Keratinocyte (primary cell): ENCODE data around the gene ING5. TPM values are rescaled to one million over a fixed set of nuclear protein-coding genes. Genes with fewer than 3 reads are reported as not detected.

Source experiments
- DNase-seq: peaks from one replicate; pipeline ENCODE4 v3.0.0-alpha.2; 2011; ENCODE audit warnings: low read depth, missing footprints, low spot score
- FAIRE-seq: peaks from 2 replicates; lab custom pipeline; 2011; peaks lifted over from hg19 to GRCh38; lab: Jason Lieb, UNC
- H2AFZ ChIP-seq: 2 replicates; pipeline ENCODE4 v1.6.0; 2012; ENCODE audit warnings: low read length, control low read depth, inconsistent platforms; ENCODE audit not compliant: control insufficient read depth
- H3K27ac ChIP-seq: 2 replicates; pipeline ENCODE4 v1.5.1; 2011; ENCODE audit warnings: low read length; ENCODE audit not compliant: control insufficient read depth, insufficient read depth
- H3K27me3 ChIP-seq: 3 replicates; pipeline ENCODE4 v1.6.0; 2011; ENCODE audit warnings: low read length; ENCODE audit not compliant: control insufficient read depth, insufficient read depth; ENCODE audit errors: extremely low read depth
- H3K36me3 ChIP-seq, 2 experiments: 2 replicates in 1 of 2; 3 replicates in 1 of 2; pipeline ENCODE4 v1.5.1; 2011; ENCODE audit warnings: low read length in 2 of 2, mild to moderate bottlenecking in 1 of 2; ENCODE audit not compliant: control insufficient read depth in 2 of 2, insufficient read depth in 2 of 2; ENCODE audit errors: extremely low read depth in 1 of 2
- H3K4me1 ChIP-seq: 3 replicates; pipeline ENCODE4 v1.5.1; 2011; ENCODE audit warnings: low read length; ENCODE audit not compliant: control insufficient read depth, insufficient read depth; ENCODE audit errors: extremely low read depth
- H3K4me2 ChIP-seq: 3 replicates; pipeline ENCODE4 v1.6.0; 2011; ENCODE audit warnings: low read depth, low read length; ENCODE audit not compliant: control insufficient read depth, insufficient read depth; ENCODE audit errors: extremely low read depth
- H3K4me3 ChIP-seq, 3 experiments: fragments of 200-600 bp in 1 of 3; sonication (generic) in 1 of 3; 2 replicates in 2 of 3; 3 replicates in 1 of 3; pipeline ENCODE4 v1.5.1; 2011 to 2016; ENCODE audit warnings: low read length in 3 of 3, mild to moderate bottlenecking in 3 of 3, control low read depth in 2 of 3, inconsistent platforms in 1 of 3, low read depth in 1 of 3, mixed read lengths in 1 of 3, mixed run types in 1 of 3, moderate library complexity in 1 of 3; ENCODE audit not compliant: control insufficient read depth in 2 of 3, insufficient read depth in 2 of 3; ENCODE audit errors: extremely low read depth in 1 of 3
- H3K79me2 ChIP-seq: 2 replicates; pipeline ENCODE4 v1.6.0; 2012; ENCODE audit warnings: low read length; ENCODE audit not compliant: control insufficient read depth, insufficient read depth
- H3K9ac ChIP-seq: 3 replicates; pipeline ENCODE4 v1.6.0; 2011; ENCODE audit warnings: low read length; ENCODE audit not compliant: control insufficient read depth, insufficient read depth; ENCODE audit errors: extremely low read depth
- H3K9me1 ChIP-seq: 3 replicates; pipeline ENCODE4 v1.6.0; 2011; ENCODE audit warnings: low read length; ENCODE audit not compliant: control insufficient read depth, insufficient read depth; ENCODE audit errors: extremely low read depth
- H3K9me3 ChIP-seq: 2 replicates; pipeline ENCODE4 v1.5.1; 2012; ENCODE audit warnings: low read depth, low read length; ENCODE audit not compliant: control insufficient read depth
- H4K20me1 ChIP-seq: 3 replicates; pipeline ENCODE4 v1.6.0; 2011; ENCODE audit warnings: low read length; ENCODE audit not compliant: control insufficient read depth, insufficient read depth; ENCODE audit errors: extremely low read depth
- EZH2 ChIP-seq: IDR thresholded peaks from one replicate; pipeline ENCODE4 v1.6.1; 2012; ENCODE audit warnings: inconsistent platforms, mild to moderate bottlenecking, low read length, moderate library complexity
- dilution Hi-C: fragments of 300-500 bp; cut with MboI; formaldehyde crosslinking; loops from one replicate; pipeline ENCODE4 v1.7.0; 2020; ENCODE audit warnings: low sequenced_read_pairs; ENCODE audit not compliant: extremely low pct_ligation_motif_present
- polyA plus RNA-seq, 5 experiments: library from polyadenylated mRNA; depleted of rRNA in 3 of 5; stranded (reverse) in 3 of 5; stranded (forward) in 1 of 5; unstranded in 1 of 5; fragments of >200 nt; gene quantifications; 1 replicate in 1 of 5; 2 replicates in 3 of 5; 3 replicates in 1 of 5; pipeline versions ENCODE4 v1.2.1 to v1.2.3, GENCODE V29; 2011 to 2012; ENCODE audit warnings: missing spikeins in 2 of 5, low read depth in 1 of 5, low replicate concordance in 1 of 5
- TF ChIP-seq, protein P1 (sequence below), 3 experiments: IDR thresholded peaks in 1 of 3; conservative IDR thresholded peaks in 1 of 3; optimal IDR thresholded peaks in 1 of 3; 2 replicates in 2 of 3; 3 replicates in 1 of 3; pipeline versions ENCODE3 to v1.5.1; 2011; ENCODE audit warnings: low read length in 3 of 3, mild to moderate bottlenecking in 3 of 3, moderate library complexity in 2 of 3, control low read depth in 1 of 3, inconsistent platforms in 1 of 3; ENCODE audit not compliant: insufficient read depth in 2 of 3; ENCODE audit errors: extremely low read depth in 1 of 3

The ING5 gene
- polyA plus RNA-seq, 1 donor (not counting 4 experiments of a cell fraction or from before 2014, with no cell fraction given): 19.1 TPM

DNA sequence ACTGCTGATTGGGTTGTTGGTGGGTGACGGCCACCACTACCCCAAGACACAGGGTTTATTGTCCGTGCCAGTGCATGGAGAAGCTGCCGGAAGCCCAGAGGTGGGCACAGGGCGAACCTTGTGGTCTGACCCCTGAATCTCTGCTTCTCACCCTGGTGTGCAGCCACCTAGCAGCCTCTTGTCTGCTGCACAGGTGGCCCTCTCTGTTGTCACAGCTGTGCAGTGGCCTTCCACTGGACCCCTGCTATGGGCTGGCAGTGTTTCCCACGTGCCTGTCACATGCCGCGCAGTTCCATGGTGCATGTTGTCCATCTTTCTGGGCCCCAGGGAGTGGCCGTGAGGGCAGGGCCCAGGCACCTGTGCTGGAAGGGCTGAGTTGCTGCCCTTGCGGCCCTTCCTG lies 49.1 kb upstream of the ING5 start:
- TF ChIP-seq, protein P1, sequence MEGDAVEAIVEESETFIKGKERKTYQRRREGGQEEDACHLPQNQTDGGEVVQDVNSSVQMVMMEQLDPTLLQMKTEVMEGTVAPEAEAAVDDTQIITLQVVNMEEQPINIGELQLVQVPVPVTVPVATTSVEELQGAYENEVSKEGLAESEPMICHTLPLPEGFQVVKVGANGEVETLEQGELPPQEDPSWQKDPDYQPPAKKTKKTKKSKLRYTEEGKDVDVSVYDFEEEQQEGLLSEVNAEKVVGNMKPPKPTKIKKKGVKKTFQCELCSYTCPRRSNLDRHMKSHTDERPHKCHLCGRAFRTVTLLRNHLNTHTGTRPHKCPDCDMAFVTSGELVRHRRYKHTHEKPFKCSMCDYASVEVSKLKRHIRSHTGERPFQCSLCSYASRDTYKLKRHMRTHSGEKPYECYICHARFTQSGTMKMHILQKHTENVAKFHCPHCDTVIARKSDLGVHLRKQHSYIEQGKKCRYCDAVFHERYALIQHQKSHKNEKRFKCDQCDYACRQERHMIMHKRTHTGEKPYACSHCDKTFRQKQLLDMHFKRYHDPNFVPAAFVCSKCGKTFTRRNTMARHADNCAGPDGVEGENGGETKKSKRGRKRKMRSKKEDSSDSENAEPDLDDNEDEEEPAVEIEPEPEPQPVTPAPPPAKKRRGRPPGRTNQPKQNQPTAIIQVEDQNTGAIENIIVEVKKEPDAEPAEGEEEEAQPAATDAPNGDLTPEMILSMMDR (optimal IDR thresholded peaks at IDR 0.05 in 1 of 3, IDR thresholded peaks at IDR 0.05 in 1 of 3, conservative IDR thresholded peaks at IDR 0.05 in 1 of 3; ENCODE audit: extremely low read depth in 1 of 3, insufficient read depth in 2 of 3, low read length in 3 of 3): no peak
- TF ChIP-seq EZH2: no peak
- H3K4me2 ChIP-seq: no peak overlapping the region
- no peak overlapping the region for H3K9ac ChIP-seq
- no peaks in the 10 kb centered on the region for H3K27me3 ChIP-seq
- no peak overlapping the region for H2AFZ ChIP-seq
- H4K20me1 ChIP-seq: peaks cover 13% of the 10 kb centered on the region
- no peaks in the 10 kb centered on the region for H3K9me3 ChIP-seq
- H3K9me1 ChIP-seq: no peaks in the 10 kb centered on the region
- no peak overlapping the region for H3K27ac ChIP-seq
- H3K4me3 ChIP-seq: no peak overlapping the region
- H3K4me1 ChIP-seq: no peaks in the 10 kb centered on the region
- DNase-seq: no peak
- H3K36me3 ChIP-seq: peaks cover 22 to 47% of the 10 kb centered on the region in 2 experiments
- peaks cover 37% of the 10 kb centered on the region for H3K79me2 ChIP-seq
- FAIRE-seq: no peak
- dilution Hi-C loops: no loop called here

DNA sequence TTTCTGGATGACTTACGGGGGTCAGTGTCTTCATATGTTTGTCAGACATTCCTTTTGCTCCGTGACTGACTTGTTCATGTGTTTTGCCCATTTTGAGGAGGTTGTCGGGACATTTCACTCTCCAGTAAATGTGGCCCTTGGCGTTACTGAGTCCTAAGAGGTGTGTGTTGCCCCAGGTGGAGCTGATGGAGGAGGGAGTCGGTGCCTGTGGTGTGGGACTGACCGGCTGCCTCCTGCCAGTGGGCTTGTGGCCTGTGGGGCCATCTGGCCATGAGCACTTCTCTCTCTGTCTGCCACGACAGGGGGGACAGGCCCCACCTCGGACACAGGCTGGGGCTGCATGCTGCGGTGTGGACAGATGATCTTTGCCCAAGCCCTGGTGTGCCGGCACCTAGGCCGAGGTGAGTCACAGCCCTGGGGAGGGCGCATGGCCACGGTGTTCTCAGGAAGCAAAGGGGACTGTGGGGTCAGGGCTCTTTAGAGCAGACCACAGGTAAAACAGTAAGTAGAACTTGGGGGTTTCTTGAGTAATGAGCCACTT lies 48.6 kb upstream of the ING5 start:
- TF ChIP-seq, protein P1 (optimal IDR thresholded peaks at IDR 0.05 in 1 of 3, IDR thresholded peaks at IDR 0.05 in 1 of 3, conservative IDR thresholded peaks at IDR 0.05 in 1 of 3; ENCODE audit: extremely low read depth in 1 of 3, insufficient read depth in 2 of 3, low read length in 3 of 3): no peak
- TF ChIP-seq EZH2: no peak

More for the DNA sequence above, 48.6 kb upstream of the ING5 start:
- Histone ChIP-seq H3K4me3 (no peak overlapping the region), H3K79me2 (peaks cover 32% of the 10 kb centered on the region), H3K9me3 (no peaks in the 10 kb centered on the region), H3K9ac (no peak overlapping the region), H3K27me3 (no peaks in the 10 kb centered on the region), H2AFZ (no peak overlapping the region), H3K4me1 (no peaks in the 10 kb centered on the region), H4K20me1 (peaks cover 13% of the 10 kb centered on the region), H3K36me3 (peaks cover 26 to 47% of the 10 kb centered on the region in 2 experiments), H3K9me1 (no peaks in the 10 kb centered on the region), H3K27ac (no peak overlapping the region), H3K4me2 (no peak overlapping the region)
- FAIRE-seq: no peak
- dilution Hi-C loops: no loop called here
- no peak for DNase-seq
